Activated T-cell treated with anti-CD3 and anti-CD28 coated beads, Interleukin-2, amount 50 U/mL, for 1 hour (primary cell): Measurements from ENCODE around the gene DNAH9.

Source experiments
- DNase-seq: peaks from one replicate; pipeline ENCODE4 v3.0.0-alpha.2; 2020

The DNAH9 gene

GRCh38 chr17:11779892-11780291 is 181.6 kb downstream of the DNAH9 start:
- no peak for DNase-seq

GRCh38 chr17:11780621-11781020 is 182.4 kb downstream of the DNAH9 start:
- no peak for DNase-seq

GRCh38 chr17:11786711-11787438 is 188.6 kb downstream of the DNAH9 start:
- no peak for DNase-seq

GRCh38 chr17:11795906-11796305 is 197.6 kb downstream of the DNAH9 start:
- DNase-seq, result no peak

GRCh38 chr17:11797803-11798202 is 199.5 kb downstream of the DNAH9 start:
- DNase-seq, result no peak

- no peak for DNase-seq
Measured at GRCh38 chr17:11803231-11803969, 205.1 kb downstream of the DNAH9 start.

- no peak for DNase-seq
Measured at GRCh38 chr17:11805138-11805537, 206.9 kb downstream of the DNAH9 start.

- DNase-seq, result no peak
Measured at GRCh38 chr17:11805952-11806351, 207.7 kb downstream of the DNAH9 start.

- DNase-seq, result no peak
Measured at GRCh38 chr17:11807606-11808005, 209.3 kb downstream of the DNAH9 start.

- DNase-seq, result no peak
Measured at GRCh38 chr17:11813278-11813677, 215.0 kb downstream of the DNAH9 start.

GRCh38 chr17:11813871-11814270 is 215.6 kb downstream of the DNAH9 start:
- DNase-seq, result no peak

- DNase-seq, result no peak
Measured at GRCh38 chr17:11814655-11815262, 216.5 kb downstream of the DNAH9 start.

GRCh38 chr17:11816409-11816808 is 218.1 kb downstream of the DNAH9 start:
- DNase-seq, result no peak

GRCh38 chr17:11823862-11824261 is 225.6 kb downstream of the DNAH9 start:
- no peak for DNase-seq

- no peak for DNase-seq
Measured at GRCh38 chr17:11825572-11826209, 227.4 kb downstream of the DNAH9 start.

- DNase-seq, result no peak
Measured at GRCh38 chr17:11832401-11833137, 234.3 kb downstream of the DNAH9 start.

- no peak for DNase-seq
Measured at GRCh38 chr17:11836508-11836907, 238.2 kb downstream of the DNAH9 start.

GRCh38 chr17:11840052-11840451 is 241.8 kb downstream of the DNAH9 start:
- DNase-seq, result no peak

- no peak for DNase-seq
Measured at GRCh38 chr17:11840831-11841230, 242.6 kb downstream of the DNAH9 start.

GRCh38 chr17:11848330-11848729 is 250.1 kb downstream of the DNAH9 start:
- no peak for DNase-seq

GRCh38 chr17:11852231-11852630 is 254.0 kb downstream of the DNAH9 start:
- no peak for DNase-seq

- DNase-seq, result no peak
Measured at GRCh38 chr17:11852912-11853311, 254.6 kb downstream of the DNAH9 start.
